Measurements from ENCODE around the gene IFNGR2.
"Not testable (repeated sequence)": the region's sequence is repeated elsewhere in the genome, so short reads cannot be mapped to it uniquely, and the experiment has no call there.

The IFNGR2 gene

GRCh38 chr21:33402001-33402979 is 923 bp upstream of the IFNGR2 start:
- DNase-seq (ENCODE audit: low read depth in 2 of 2) = no peak

- no peak for DNase-seq (ENCODE audit: low read depth in 2 of 2)
Measured at GRCh38 chr21:33403786-33404585, 773 bp downstream of the IFNGR2 start.

GRCh38 chr21:33406493-33406892 is 3.3 kb downstream of the IFNGR2 start:
- DNase-seq (ENCODE audit: low read depth in 2 of 2) = no peak

GRCh38 chr21:33411949-33412430 is 8.8 kb downstream of the IFNGR2 start:
- DNase-seq (ENCODE audit: low read depth in 2 of 2) = no peak

- not testable (repeated sequence) for DNase-seq (ENCODE audit: low read depth in 2 of 2)
Measured at GRCh38 chr21:33412439-33412831, 9.2 kb downstream of the IFNGR2 start.

GRCh38 chr21:33412832-33413519 is 9.8 kb downstream of the IFNGR2 start:
- DNase-seq (ENCODE audit: low read depth in 2 of 2) = no peak

- DNase-seq (ENCODE audit: low read depth in 2 of 2) = no peak
Measured at GRCh38 chr21:33414068-33414467, 10.9 kb downstream of the IFNGR2 start.

- DNase-seq (ENCODE audit: low read depth in 2 of 2) = no peak
Measured at GRCh38 chr21:33414926-33415325, 11.7 kb downstream of the IFNGR2 start.

- no peak for DNase-seq (ENCODE audit: low read depth in 2 of 2)
Measured at GRCh38 chr21:33418691-33419090, 15.5 kb downstream of the IFNGR2 start.

- DNase-seq (ENCODE audit: low read depth in 2 of 2) = no peak
Measured at GRCh38 chr21:33419538-33420123, 16.4 kb downstream of the IFNGR2 start.

GRCh38 chr21:33421713-33422393 is 18.6 kb downstream of the IFNGR2 start:
- DNase-seq (ENCODE audit: low read depth in 2 of 2) = no peak

- no peak for DNase-seq (ENCODE audit: low read depth in 2 of 2)
Measured at GRCh38 chr21:33424214-33424613, 21.0 kb downstream of the IFNGR2 start.

GRCh38 chr21:33425825-33426224 is 22.6 kb downstream of the IFNGR2 start:
- no peak for DNase-seq (ENCODE audit: low read depth in 2 of 2)

- DNase-seq (ENCODE audit: low read depth in 2 of 2) = no peak
Measured at GRCh38 chr21:33427051-33427450, 23.8 kb downstream of the IFNGR2 start.

- no peak for DNase-seq (ENCODE audit: low read depth in 2 of 2)
Measured at GRCh38 chr21:33428669-33429068, 25.5 kb downstream of the IFNGR2 start.

- no peak for DNase-seq (ENCODE audit: low read depth in 2 of 2)
Measured at GRCh38 chr21:33430858-33431257, 27.6 kb downstream of the IFNGR2 start.

GRCh38 chr21:33432496-33432895 is 29.3 kb downstream of the IFNGR2 start:
- no peak for DNase-seq (ENCODE audit: low read depth in 2 of 2)

GRCh38 chr21:33433001-33433400 is 29.8 kb downstream of the IFNGR2 start:
- no peak for DNase-seq (ENCODE audit: low read depth in 2 of 2)

- DNase-seq (ENCODE audit: low read depth in 2 of 2) = no peak
Measured at GRCh38 chr21:33433425-33434114, 30.4 kb downstream of the IFNGR2 start.

- DNase-seq (ENCODE audit: low read depth in 2 of 2) = no peak
Measured at GRCh38 chr21:33434770-33435360, 31.7 kb downstream of the IFNGR2 start.
